ENCODE measurements around the gene SQSTM1.

The SQSTM1 gene

DNA sequence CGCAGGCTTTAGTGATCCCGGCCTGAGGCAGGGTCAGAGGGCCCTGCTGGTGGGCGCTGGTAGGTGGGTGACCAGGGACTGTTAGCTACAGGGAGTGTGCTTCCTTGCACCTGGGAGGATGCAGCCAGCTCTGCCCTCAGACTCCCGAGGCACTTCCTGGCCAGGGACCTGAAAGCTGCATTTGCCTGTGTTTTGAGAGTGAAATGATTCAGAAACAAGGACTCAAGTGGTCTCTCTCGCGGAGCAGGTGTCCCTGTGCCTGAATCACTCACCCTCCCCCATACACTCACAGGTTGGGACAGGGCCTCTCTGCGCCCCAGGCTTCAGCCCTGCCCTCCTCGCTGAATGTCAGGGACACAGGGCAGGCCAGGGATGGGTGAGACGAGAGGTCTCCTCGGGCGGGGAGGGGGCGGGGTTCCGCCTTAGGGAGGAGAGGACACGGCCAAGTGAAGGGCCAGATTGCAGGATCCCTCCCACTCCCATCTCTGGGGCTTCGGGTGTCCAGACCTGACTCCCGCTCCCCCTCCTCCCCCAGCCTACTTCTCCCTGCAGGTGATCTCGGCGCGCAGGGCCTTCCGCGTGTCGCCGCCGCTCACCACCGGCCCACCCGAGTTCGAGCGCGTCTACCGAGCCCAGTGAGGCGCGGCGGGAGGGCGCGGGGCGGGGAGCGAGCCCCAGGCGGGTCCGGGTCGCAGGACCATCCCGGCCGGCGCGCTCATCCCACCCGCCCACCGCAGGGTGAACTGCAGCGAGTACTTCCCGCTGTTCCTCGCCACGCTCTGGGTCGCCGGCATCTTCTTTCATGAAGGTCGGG lies 25.4 kb upstream of the SQSTM1 start:
- DNase-seq = peak; percentile 57

- peak; percentile 76 for DNase-seq
Measured at GRCh38 chr5:179795863-179796833, 24.6 kb upstream of the SQSTM1 start.

DNA sequence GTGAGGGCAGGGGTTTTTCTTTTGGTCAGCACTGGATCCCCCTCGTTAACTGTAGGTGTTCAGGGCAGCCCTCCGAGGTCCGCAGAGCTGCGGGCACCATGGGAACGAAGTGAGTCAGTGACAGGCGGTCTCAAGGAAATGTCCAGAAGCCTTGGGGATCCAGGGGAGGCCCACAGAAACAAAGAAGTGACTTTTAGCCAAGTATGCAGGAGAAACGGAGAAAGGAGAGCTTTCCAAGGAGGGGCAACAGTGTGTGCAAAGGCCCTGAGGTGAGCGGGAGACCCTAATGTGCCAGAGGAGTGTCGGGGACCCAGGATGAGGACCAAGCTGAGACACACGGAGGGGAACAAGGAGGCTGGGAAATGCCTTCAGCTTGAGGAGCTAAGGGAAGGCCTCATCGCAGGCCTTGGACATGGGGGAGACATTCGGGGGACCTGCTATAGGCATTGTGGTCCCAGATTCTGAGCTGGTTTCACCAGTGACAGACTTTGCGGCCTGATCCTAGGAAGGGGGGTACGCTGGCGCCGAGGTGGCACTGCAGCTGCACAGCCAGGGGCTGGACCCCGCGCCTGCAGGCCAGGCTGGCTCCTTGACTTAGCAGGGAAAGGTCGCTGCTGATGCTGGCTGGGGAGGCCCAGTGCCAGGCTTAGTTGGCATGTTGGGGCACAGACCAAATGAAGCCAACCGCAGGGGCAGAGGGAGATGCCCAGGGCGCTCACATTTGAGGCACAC lies 23.7 kb upstream of the SQSTM1 start:
- no peak for DNase-seq

GRCh38 chr5:179797741-179798140 lies 23.0 kb upstream of the SQSTM1 start:
- no peak for DNase-seq

DNA sequence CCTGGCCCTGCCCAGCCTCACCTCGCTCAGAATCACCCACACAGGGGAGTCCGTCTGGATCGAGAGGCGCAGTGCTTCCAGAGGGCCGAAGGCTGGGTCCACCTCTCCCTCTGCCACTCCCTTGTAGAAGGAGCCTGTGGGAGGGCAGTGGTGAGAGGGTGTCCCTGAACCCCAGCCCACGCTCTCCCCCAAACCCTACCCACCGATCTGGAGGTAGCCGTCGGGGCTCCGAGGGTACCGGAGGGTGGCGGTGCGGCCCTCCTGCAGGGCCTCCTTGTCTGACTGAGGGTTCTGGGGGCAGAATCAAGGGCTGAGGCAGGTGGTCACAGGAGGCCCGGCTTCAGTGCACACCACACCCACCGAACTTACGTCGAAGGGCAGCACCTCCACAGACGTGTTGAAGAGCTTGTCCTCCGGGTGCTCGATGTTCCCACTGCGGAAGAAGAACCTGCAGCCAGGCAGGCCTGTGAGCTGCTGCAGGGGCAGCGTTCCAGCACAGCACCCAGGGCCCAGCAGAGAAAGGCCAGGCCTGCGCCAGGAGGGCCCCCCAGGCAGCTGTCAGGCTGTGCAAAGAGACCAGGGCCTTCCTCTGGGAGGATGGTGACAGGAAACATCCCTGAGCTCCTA lies 22.4 kb upstream of the SQSTM1 start:
- DNase-seq = no peak

DNA sequence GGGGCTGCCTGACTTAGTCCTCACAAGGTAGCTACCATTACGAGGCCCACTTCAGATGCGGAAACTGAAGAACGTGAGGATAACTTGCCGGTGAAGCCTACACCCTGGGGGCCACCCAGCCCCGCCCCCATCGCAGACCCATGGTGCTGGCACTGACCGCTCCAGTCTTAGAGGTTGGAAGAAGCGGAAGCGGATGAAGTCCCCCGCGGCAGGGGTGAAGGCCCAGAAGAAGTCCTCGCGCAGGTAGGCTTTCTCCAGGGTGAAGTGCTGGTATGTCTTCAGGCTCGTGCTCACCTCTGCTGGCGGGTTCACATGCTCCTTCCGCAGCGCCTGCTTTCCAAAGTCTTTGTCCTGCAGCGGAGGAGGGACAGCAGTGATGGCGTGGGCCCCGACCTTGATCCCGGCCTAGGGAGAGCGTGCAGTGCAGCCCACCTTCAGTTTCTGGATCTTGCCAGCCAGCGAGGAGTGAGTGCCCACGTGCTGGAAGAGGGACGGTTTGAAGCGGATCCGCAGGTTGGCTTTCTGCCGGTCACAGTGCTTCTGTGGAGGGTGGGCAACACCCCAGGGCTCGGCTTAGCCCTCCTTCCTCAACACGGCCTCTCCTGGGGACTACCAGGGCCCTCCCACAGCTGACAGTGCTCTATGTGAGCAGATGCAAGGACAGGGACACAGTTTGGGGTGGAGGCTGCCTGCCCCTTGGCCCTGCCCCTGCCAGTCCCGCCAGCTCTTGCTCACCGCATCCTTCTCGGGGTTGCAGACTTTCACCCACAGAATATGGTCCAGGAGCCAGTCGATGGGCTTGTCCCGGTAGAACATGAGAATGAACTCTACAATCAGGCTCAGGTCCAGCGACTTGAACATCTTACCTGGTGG lies 21.7 kb upstream of the SQSTM1 start:
- DNase-seq = no peak

DNA sequence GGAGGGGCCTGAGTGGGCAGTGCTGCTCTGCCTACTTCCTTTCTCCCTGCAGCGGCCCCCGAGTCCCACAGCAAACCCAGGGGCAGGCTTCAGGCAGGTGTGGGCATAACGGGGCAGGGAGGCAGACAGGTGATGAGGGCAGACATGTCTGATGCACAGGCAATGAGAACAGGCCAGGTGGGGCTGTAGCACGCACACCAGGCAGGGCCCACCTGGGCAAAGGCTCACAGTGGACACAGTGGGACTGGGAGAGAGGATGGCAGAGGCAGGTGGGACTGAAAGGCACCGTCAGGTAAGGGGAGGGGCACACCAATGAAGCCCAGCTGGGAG lies 21.1 kb upstream of the SQSTM1 start:
- DNase-seq = no peak

DNA sequence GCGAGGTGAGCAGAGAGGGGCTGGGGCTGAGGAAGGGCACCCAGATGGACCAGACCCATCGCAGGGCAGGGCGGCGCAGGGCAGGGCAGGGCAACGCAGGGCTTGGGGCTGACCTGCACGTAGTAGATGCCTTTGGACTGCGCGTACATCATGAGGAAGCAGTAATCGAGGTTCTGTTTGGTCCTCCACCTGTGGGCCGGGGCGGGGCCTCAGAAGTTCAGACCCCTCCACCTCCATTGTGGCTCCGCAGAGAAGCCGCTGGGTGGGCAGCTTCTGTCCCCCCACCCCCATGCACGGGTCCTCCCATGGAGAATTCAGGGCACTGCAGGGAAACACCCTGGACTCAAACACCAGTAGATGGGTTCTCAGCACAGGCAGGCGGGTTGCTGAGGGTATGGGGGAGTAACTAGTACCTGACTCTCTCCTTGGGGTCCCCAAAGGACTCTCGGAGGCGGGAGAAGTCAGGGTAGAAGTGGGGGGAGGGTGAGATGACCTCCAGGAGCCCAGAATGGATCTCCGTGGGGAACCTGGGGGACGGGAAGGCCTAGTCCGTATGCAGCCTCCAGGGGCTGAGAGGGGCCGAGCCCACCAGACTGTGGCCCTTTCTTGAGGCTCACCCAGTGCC lies 20.5 kb upstream of the SQSTM1 start:
- DNase-seq = no peak

DNA sequence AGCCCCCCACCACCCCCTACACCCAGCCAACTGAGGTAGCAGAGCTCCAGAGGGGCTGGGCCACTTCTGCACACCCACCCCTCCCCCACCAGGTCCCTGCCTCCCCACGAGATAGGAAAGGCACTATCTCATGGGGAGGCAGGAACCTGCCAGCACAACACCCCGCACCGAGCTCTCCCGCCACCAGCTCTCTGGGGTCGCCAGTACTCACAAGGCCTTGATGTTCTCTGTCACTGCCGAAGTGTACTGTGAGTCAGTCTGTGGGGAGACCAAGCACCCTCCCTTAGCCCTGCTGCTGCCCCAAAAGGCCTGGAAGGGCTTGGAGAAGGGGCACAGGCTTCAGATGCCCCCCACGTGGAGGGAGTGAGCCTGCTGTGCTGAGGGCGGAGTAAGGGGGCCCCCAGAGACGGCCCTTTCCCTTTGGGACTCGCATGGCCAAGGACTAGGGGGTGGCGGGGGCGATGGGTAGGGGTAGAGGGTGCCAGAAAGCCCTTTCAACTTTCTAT lies 20.0 kb upstream of the SQSTM1 start:
- no peak for DNase-seq

DNA sequence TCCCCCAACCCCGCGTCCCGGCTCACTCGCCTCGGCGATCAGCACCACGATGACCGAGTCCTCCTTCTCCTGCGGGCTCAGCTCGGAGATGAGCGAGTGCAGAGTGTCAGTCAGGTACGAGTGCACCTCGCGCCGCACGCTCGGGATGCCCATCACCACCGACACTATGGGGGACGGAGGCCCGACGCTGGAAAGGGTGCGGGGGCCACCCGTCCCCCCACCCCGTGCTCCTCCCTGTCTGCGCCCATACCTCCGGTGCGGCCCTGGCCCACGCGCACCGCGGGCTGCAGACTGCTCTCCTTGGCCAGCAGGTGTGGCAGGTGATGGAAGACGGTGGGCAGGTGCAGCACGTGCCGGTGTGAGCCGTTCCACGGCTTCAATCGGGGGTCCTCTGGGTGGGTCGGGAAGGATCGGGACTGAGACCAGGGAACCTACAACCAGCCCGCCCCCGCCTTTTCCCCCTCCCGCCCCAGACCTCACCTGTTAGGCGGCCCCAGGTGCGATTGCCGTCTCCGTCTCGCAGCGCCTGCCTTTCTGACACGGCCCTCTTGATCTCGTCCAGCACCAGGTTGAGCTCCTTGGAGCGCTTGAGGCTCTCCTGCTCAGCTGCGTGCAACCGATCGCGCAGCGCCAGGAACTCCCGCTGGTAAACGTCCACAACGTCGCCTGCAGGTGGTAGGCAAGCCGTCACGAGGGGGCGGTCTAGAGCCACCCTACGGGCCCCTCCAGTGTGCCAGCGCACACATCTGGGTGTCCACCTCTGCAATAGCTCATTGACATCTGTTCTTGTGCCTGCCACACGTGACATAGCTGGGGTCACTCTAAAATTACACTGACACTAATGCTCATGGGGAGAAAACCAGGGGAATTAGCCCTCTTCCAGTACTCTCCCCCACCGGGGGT lies 19.1 kb upstream of the SQSTM1 start:
- no peak for DNase-seq

DNA sequence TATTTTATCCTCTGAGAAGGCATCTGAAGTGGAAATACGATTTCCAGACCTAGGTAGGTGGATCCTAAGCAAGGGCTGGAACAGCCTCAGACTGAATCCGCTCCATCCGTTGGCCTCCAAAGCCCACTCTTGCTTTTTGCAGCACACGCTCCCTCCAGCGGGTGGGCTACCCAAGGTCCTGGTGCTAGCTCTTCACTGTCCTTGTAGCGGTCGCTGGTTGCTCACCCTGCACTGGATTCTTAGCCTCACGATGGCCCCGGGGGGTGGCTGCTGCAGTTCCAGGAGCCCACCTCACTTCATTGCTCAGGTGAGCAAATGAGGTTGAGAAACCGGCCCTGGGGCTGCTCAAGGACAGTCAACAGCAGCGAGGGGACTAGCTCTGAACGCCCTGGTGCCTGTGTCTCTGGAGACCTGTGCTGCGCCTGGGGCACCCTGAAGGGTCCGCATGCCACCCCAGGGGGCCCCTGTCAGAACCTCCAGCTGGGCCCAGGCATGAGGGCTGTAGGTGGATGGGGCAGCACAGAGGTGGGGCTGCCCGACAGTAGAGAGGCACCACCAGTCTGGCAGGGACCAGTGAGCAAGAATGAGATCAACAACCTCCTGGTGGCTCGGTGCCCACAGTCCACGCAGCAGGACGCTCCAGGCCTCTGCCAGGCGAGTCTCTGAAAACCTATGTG lies 18.4 kb upstream of the SQSTM1 start:
- no peak for DNase-seq

- DNase-seq = peak; percentile 29
Measured at GRCh38 chr5:179802950-179803562, 17.6 kb upstream of the SQSTM1 start.

DNA sequence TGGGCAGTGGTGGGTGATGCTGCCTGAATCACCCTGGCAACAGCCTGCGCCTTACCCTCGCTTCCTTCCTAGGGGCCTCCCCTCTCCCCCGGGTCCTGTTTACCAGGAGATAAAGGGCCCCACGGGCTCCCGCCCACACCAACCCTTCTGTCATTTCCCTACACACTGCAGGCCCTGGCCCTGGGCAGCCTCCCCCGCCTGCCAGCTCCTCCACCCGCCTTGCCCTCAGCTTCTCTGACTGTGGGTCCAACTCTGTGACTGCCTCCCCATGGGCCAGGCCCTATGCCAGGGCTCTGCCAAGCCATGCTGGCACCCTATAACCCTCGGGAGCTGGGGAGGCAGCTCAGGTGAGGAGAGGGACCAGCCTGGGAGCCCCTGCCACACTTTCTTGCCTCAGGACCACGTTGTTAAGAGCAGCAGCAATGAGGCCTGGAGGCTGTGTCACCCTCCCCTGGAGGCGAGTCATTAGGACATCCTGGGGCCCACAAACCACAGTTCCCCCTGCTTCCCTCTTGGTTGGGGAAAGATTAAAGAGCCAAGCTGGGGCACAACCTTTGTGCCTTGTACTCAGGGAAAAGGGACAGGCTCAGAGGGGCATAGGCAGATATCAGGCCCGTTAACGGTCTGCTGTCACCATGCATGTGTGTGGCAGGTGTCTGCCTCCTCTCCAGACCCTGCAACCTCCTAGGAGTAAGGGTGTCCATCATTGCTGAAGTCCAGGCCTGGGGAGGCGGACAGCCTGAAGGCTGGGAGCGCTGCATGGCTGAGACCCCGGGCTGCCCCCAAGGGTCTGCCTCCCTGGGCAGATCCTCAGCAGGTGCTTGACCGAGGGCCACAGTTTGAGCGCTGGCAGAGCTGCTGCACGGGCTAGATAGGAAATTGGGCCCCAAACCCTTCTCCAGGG lies 16.8 kb upstream of the SQSTM1 start:
- no peak for DNase-seq

DNA sequence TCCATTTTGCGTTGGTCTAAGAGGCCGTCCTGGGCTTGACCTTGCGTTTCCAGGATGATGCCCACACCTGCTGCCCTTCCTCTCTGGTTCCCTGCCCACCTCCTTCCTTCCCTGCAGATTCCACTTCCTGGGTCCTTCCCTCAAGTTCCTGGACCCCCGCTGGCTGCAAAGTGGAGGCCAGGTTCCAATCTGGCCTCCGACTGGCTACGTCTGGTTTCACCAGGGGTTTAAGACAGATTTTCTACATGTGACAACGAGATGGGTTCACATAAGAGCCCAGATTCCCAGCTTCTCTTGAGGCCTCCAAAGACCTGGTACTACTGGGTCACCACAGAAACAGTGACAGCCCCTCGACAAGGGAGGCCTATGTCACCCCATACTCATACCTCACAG lies 16.2 kb upstream of the SQSTM1 start:
- no peak for DNase-seq

GRCh38 chr5:179805070-179805528 lies 15.6 kb upstream of the SQSTM1 start:
- no peak for DNase-seq

- DNase-seq = no peak
Measured at GRCh38 chr5:179805529-179806249, 15.0 kb upstream of the SQSTM1 start.

Data from NCI-H2029 (cell line).